Nephron progenitor cell (in vitro differentiated cells): Measurements from ENCODE around the gene NDUFV1.

Experiments
- DNase-seq: peaks from one replicate; pipeline ENCODE4 v3.0.0; 2021
- H3K27ac Mint-ChIP-seq: 2 replicates; pipeline ENCODE4 v1.8.0; 2021; ENCODE audit warnings: mild to moderate bottlenecking, moderate library complexity, mixed read lengths
- H3K27me3 Mint-ChIP-seq: 2 replicates; pipeline ENCODE4 v1.8.0; 2021; ENCODE audit warnings: mild to moderate bottlenecking, low read depth, mixed read lengths; ENCODE audit not compliant: poor library complexity
- H3K36me3 Mint-ChIP-seq: 2 replicates; pipeline ENCODE4 v1.8.0; 2021; ENCODE audit warnings: low read depth, mixed read lengths
- H3K4me1 Mint-ChIP-seq: 2 replicates; pipeline ENCODE4 v1.8.0; 2021; ENCODE audit warnings: mixed read lengths
- H3K4me3 Mint-ChIP-seq: 2 replicates; pipeline ENCODE4 v1.8.0; 2021; ENCODE audit warnings: mild to moderate bottlenecking, moderate library complexity, mixed read lengths
- H3K9me3 Mint-ChIP-seq: 2 replicates; pipeline ENCODE4 v1.8.0; 2021; ENCODE audit warnings: mild to moderate bottlenecking, moderate library complexity, mixed read lengths
- CTCF ChIP-seq: fragments of 200-600 bp; sonication (generic); IDR thresholded peaks from 2 replicates; pipeline ENCODE4 v1.5.0; 2021; ENCODE audit warnings: antibody characterized with exemption

The NDUFV1 gene

GRCh38 chr11:67641338-67642172 is 34.8 kb downstream of the NDUFV1 start:
- no peak overlapping the region for H3K27ac Mint-ChIP-seq
- no peaks in the 10 kb centered on the region for H3K9me3 Mint-ChIP-seq
- H3K27me3 Mint-ChIP-seq: peaks cover 15% of the 10 kb centered on the region
- no peak overlapping the region for H3K4me3 Mint-ChIP-seq
- DNase-seq: no peak
- no peaks in the 10 kb centered on the region for H3K36me3 Mint-ChIP-seq
- peaks cover 18% of the 10 kb centered on the region for H3K4me1 Mint-ChIP-seq
- no peak for TF ChIP-seq CTCF

- no peaks in the 10 kb centered on the region for H3K9me3 Mint-ChIP-seq
- no peak overlapping the region for H3K4me3 Mint-ChIP-seq
- peaks cover 13% of the 10 kb centered on the region for H3K27me3 Mint-ChIP-seq
- H3K27ac Mint-ChIP-seq: no peak overlapping the region
- peaks cover 15% of the 10 kb centered on the region for H3K4me1 Mint-ChIP-seq
- no peak for TF ChIP-seq CTCF
- no peak for DNase-seq
- H3K36me3 Mint-ChIP-seq: no peaks in the 10 kb centered on the region
Observed at GRCh38 chr11:67642173-67643120, 35.7 kb downstream of the NDUFV1 start.

- Mint-ChIP-seq H3K4me1 (peaks cover 17% of the 10 kb centered on the region), H3K36me3 (no peaks in the 10 kb centered on the region), H3K9me3 (no peaks in the 10 kb centered on the region), H3K27me3 (peaks cover 13% of the 10 kb centered on the region), H3K4me3 (no peak overlapping the region), H3K27ac (no peak overlapping the region)
- DNase-seq: no peak
- no peak for TF ChIP-seq CTCF
Observed at GRCh38 chr11:67644042-67644441, 37.3 kb downstream of the NDUFV1 start.

GRCh38 chr11:67644472-67645418 is 38.0 kb downstream of the NDUFV1 start:
- H3K9me3 Mint-ChIP-seq: no peaks in the 10 kb centered on the region

More at GRCh38 chr11:67644472-67645418, 38.0 kb downstream of the NDUFV1 start:
- TF ChIP-seq CTCF: no peak
- Mint-ChIP-seq H3K27me3 (peaks cover 13% of the 10 kb centered on the region), H3K4me1 (peaks cover 17% of the 10 kb centered on the region), H3K4me3 (no peak overlapping the region), H3K36me3 (no peaks in the 10 kb centered on the region), H3K27ac (no peak overlapping the region)
- DNase-seq: no peak
